Fibroblast of the aortic adventitia (primary cell): ENCODE results near the gene MRPS18A. TPM values are rescaled to one million over a fixed set of nuclear protein-coding genes. Genes with fewer than 3 reads are reported as not detected.

Experiments
- DNase-seq: peaks from one replicate; pipeline ENCODE4 v3.0.0-alpha.2; 2010; ENCODE audit warnings: low read depth
- H3K4me3 ChIP-seq: 2 replicates; pipeline ENCODE4 v1.5.1; 2011; ENCODE audit warnings: low read depth, mild to moderate bottlenecking, control low read depth, low read length, moderate library complexity
- total RNA-seq: library from RNA; depleted of rRNA; stranded (reverse); fragments of >200 nt; gene quantifications from 2 replicates; pipeline ENCODE4 v1.2.3, GENCODE V29; 2012; ENCODE audit warnings: low replicate concordance
- TF ChIP-seq, protein P1 (sequence below): IDR thresholded peaks from 2 replicates; pipeline ENCODE4 v1.5.1; 2011; ENCODE audit warnings: mild to moderate bottlenecking, low read length, control low read depth, inconsistent platforms; ENCODE audit not compliant: insufficient read depth

The MRPS18A gene
- total RNA-seq, 1 donor: 32.4 TPM

DNA sequence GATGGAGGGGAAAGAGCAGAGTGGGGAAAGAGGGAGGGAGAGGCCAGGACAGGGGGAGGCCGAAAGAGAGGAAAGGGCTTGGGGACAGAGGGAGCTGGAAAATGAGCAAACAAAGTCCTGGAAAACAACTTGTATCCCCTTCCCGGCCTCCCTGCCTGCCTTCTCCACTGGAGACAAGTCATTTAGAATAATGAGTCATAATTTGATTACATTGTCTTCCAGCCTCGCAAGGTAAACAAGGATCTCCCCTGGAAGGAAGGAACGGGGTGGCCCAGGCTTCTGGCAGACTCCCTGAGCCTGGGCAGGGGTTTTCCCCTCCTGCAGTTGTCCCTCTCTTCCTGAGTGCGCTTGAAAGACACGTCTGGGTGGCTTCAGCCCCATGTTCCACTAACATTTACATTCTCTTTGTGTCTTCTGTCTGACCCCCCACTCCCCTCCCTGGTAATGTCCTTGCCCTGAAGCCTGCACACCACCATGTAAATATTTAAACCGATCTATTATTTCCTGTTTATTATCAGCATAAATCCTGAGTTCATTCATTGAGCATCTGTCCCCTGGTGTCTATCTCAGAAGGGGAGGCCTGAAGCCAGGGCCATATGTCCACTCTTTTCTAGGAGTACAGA is 12.1 kb upstream of the MRPS18A start:
- TF ChIP-seq, protein P1, sequence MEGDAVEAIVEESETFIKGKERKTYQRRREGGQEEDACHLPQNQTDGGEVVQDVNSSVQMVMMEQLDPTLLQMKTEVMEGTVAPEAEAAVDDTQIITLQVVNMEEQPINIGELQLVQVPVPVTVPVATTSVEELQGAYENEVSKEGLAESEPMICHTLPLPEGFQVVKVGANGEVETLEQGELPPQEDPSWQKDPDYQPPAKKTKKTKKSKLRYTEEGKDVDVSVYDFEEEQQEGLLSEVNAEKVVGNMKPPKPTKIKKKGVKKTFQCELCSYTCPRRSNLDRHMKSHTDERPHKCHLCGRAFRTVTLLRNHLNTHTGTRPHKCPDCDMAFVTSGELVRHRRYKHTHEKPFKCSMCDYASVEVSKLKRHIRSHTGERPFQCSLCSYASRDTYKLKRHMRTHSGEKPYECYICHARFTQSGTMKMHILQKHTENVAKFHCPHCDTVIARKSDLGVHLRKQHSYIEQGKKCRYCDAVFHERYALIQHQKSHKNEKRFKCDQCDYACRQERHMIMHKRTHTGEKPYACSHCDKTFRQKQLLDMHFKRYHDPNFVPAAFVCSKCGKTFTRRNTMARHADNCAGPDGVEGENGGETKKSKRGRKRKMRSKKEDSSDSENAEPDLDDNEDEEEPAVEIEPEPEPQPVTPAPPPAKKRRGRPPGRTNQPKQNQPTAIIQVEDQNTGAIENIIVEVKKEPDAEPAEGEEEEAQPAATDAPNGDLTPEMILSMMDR: no peak
- no peak overlapping the region for H3K4me3 ChIP-seq
- peak; percentile 58 for DNase-seq

DNA sequence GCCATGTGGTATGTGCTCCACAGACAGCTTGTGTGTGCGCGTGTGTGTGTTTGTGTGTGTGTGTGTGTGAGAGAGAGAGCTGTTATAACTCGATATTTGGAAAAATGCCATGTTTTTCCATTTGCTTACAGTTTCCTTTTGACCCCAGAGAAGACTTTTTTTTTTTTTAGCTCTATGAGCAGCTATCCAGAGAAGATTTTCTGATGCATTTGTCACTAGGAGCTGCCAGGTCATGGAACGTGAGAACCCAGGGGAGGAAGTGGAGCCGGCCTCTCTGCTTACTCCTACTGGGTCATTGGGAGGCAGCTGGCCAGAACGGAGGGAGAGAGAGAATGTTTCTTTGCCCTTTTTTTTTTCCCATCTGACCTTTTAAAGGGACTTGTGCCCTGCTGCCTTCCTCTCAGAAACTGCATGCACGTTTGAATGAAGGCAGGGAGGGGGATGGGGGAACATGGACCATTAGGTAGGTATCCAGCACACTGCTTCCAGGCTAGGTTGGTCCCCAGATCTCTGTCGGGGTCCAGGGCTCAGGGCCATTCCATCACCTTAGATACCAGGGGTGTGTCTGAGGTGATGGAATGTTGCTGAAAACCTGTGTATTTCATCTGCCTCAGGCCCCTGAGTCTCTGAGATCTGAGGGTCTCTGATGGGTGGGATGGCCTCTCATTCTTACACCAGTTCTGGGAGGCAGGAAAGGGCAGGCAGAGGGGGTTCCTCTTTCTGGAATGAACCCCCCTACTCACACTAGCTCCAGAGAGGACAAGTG is 11.2 kb upstream of the MRPS18A start:
- DNase-seq: peak; percentile 51
- TF ChIP-seq, protein P1: no peak

DNA sequence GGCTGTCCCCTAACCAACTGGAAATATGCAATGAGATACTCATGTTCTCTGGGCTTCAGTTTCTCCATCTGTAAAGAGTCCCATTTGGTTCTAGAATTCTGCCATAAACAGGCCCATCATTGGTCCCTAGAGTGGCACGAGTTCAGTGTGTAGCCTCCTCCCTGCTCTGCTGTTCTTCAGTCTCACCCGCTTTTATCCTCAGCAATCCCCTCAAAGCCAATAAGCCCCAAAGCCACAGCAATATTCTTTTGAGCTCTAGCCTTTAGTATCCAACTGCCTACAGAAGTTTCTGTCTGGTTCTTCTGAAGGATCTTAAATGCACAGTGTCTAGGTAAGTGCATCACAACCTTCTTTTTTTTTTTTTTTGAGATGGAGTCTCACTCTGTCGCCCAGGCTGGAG is 9.8 kb upstream of the MRPS18A start:
- DNase-seq: no peak
- no peak overlapping the region for H3K4me3 ChIP-seq
- TF ChIP-seq, protein P1: no peak

More for the DNA sequence above, 11.2 kb upstream of the MRPS18A start:
- H3K4me3 ChIP-seq: no peak overlapping the region

DNA sequence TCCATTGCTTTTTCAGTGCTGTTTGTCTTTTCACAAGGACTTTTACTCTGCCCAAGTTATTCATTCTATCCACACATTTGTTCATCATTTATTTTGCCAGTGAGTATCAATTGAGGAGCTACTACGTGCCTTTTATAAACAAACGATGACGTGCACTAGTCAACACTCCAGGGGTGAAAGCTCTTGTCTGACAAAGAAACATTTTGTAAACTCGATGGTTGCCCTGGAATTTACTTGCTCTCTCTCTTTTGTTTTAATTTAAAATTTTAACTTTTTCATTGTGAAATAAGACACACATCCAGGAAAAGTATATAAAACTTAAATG is 8.3 kb upstream of the MRPS18A start:
- TF ChIP-seq, protein P1: no peak
- no peak overlapping the region for H3K4me3 ChIP-seq
- no peak for DNase-seq

DNA sequence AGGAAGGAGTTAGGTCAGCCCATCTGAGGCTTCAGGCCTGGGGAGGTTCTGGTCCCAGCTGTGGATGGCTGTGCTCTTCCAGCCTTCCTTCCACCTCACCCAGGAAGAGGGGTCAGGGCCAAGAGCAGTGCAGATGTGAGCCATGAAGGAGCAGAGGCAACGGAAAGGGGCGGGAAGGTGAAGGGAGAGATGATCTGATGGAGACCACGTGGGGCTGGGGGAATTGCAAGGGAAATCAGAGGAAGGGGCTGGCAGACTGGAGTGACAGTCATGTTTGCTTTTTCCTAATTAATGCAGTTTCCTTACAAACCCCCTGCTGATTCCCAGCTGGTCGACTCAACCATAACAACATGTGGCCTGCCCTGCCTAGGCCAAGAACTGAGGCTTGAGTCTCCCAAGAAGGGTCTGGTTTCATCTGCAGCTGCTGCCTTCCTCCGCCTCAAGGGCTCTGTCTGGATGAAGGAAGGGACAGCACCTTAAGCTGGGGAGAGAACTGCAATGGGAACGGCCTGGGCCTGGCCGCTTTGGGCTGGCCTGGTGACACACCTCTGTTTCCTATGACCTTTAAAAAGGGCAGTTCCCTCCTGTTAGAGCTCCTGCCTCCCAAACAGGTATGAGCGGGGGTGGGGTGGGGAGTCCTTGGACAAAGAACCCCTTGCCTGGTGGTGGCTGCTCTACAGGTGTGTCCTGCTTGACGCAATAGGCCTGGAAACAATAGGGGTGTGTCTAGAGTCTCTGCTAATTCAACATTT is 7.8 kb upstream of the MRPS18A start:
- H3K4me3 ChIP-seq: no peak overlapping the region
- DNase-seq: no peak
- TF ChIP-seq, protein P1: no peak

DNA sequence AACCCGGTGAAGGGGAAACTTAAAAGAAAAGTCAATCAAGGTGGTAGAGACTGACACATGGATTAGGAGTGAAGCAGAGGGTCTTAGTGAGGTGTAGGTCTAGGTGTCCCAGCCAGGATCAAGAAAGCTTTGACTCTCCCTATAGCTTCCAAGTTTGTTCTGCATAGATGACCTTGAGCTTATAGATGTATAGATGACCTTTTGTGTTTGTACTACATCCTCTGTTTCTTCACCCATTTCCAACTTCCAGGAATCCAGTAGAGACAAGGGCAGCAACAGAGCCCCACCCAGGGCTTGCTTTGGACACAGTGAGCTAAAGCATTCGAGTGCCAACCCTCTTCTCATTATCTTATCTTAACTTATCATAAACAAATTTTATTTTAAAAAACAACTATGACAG is 1.8 kb upstream of the MRPS18A start:
- DNase-seq: no peak
- TF ChIP-seq, protein P1: no peak
- no peak overlapping the region for H3K4me3 ChIP-seq
